ENCODE results near the gene CDCA4. TPM values are rescaled to one million over a fixed set of nuclear protein-coding genes. Genes with fewer than 3 reads are reported as not detected.

CDCA4 gene
- total and polyA plus RNA-seq, 10 donors, result 5.8 to 15.1 (median 8.6) TPM

DNA sequence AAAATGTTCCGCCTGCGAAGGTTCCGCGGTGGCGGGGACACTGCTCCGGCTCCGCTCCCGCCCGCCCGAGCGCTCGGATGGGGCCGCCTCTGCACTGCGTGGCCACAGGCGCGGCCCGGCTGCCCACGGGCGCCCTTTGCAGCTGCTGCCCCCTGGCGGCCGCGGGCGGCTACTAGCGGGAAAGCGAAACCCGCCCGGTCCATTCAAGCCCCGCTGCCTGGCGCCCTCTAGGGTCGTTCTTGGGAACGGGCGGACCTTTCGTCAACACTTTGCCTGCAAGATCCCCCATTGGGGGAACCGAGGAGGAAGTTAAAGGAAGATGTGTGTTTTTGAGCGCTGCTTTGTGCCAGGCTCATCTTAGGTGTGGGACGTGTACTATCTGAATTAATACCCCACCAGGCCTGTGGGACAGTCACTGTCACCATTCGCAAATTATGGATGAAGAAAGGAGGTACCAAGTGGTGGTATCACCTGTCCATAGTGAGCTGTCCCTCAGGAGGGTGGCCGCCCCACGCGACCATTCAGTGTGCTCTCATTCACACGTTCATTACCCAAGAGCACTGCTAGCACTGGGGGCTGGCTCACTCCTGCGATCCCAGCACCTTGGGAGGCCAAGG lies 24.9 kb upstream of the CDCA4 start:
- peak overlapping the region in 2 of 8 donors; percentile 16 to 41 for H3K4me3 ChIP-seq
- intact Hi-C loops (cut with DNase I; ENCODE audit: low total_unique reads), result loop anchor here (2.0 kb wide), 1 partner anchor 69 kb away; no protein-coding TSS in a partner anchor
- H3K9me3 ChIP-seq, result no peaks in the 10 kb centered on the region
- TF ChIP-seq POLR2AphosphoS5 (IDR thresholded peaks at IDR 0.05) (peak; percentile 80 to 91 (median 87)), POLR2A (IDR thresholded peaks at IDR 0.05) (no peak)
- TF ChIP-seq, protein P1, sequence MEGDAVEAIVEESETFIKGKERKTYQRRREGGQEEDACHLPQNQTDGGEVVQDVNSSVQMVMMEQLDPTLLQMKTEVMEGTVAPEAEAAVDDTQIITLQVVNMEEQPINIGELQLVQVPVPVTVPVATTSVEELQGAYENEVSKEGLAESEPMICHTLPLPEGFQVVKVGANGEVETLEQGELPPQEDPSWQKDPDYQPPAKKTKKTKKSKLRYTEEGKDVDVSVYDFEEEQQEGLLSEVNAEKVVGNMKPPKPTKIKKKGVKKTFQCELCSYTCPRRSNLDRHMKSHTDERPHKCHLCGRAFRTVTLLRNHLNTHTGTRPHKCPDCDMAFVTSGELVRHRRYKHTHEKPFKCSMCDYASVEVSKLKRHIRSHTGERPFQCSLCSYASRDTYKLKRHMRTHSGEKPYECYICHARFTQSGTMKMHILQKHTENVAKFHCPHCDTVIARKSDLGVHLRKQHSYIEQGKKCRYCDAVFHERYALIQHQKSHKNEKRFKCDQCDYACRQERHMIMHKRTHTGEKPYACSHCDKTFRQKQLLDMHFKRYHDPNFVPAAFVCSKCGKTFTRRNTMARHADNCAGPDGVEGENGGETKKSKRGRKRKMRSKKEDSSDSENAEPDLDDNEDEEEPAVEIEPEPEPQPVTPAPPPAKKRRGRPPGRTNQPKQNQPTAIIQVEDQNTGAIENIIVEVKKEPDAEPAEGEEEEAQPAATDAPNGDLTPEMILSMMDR (IDR thresholded peaks at IDR 0.05 in 8 of 11, conservative IDR thresholded peaks at IDR 0.05 in 3 of 11), result peak; percentile 98 to 100 (median 100)
- H3K27ac ChIP-seq, result peak overlapping the region in 3 of 8 donors; percentile 19 to 60 (median 35)
- peaks cover 0 to 5% (median 0%) of the 10 kb centered on the region in 7 donors for H3K27me3 ChIP-seq (replicated peaks in 1 of 7)
- peak; percentile 99 for DNase-seq
- 5 to 9% (median 6%) methylated on average over 41 to 42 of the region's 42 CpGs for WGBS, 5 donors
- peaks cover 5 to 41% (median 12%) of the 10 kb centered on the region in 6 donors for H3K4me1 ChIP-seq
- H3K36me3 ChIP-seq, result peaks cover 0 to 41% (median 19%) of the 10 kb centered on the region in 6 donors

DNA sequence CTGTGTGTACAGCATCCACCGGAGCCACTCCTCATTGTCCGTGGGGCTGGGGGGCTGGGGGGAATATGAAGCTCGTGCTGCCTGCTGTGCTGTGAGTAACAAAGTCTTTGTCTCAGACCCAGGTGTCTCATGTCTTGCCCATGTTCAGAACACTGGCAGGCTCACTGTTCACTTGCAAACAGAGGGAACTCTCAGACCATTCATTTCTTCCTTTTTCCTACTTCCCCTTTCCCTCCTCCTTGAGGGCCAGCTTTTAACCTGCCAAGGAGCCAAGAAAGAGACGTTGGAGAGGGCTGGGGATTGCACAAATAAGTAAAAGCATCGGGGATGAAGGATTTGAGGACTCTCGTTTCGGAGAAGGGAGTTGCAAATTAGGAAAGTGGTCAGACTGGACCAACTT lies 22.8 kb upstream of the CDCA4 start:
- Histone ChIP-seq H3K27ac (no peak overlapping the region), H3K27me3 (replicated peaks in 1 of 7) (peaks cover 0 to 5% (median 0%) of the 10 kb centered on the region in 7 donors), H3K9me3 (no peaks in the 10 kb centered on the region), H3K36me3 (peaks cover 0 to 19% (median under 1%) of the 10 kb centered on the region in 6 donors), H3K4me1 (peaks cover 5 to 33% (median 12%) of the 10 kb centered on the region in 6 donors), H3K4me3 (no peak overlapping the region)
- intact Hi-C loops (cut with DNase I; ENCODE audit: low total_unique reads), result loop anchor here (2.0 kb wide), 1 partner anchor 67 kb away; no protein-coding TSS in a partner anchor
- 57 to 72% (median 66%) methylated on average over 7 of the region's 7 CpGs for WGBS, 5 donors
- TF ChIP-seq, protein P1 (IDR thresholded peaks at IDR 0.05 in 8 of 11, conservative IDR thresholded peaks at IDR 0.05 in 3 of 11), result no peak
- TF ChIP-seq POLR2A (IDR thresholded peaks at IDR 0.05), result no peak
- no peak for TF ChIP-seq POLR2AphosphoS5 (IDR thresholded peaks at IDR 0.05)
- no peak for DNase-seq

DNA sequence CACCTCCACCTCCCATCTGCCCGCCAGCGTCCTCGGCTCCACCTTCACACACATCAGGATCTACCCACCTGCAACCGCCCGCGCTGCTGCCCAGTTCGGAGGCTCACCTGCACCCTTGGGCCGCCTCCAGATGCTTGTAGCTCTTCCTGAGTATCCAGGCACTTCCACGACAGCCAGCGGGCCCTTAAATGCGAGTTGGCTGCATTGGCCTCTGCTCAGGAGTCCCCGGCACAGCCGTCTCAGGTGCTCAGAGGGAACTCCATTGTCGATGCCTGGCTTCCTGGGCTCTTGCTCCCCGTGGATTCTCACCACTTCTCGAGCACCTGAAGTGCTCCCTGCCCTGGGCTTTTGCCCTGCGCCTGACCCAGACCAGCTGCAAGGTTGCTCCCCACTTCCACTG lies 21.9 kb upstream of the CDCA4 start:
- TF ChIP-seq, protein P1 (IDR thresholded peaks at IDR 0.05 in 8 of 11, conservative IDR thresholded peaks at IDR 0.05 in 3 of 11), result no peak
- peak in 1 of 3 donors; percentile 21 for TF ChIP-seq POLR2AphosphoS5 (IDR thresholded peaks at IDR 0.05)
- no peak for TF ChIP-seq POLR2A (IDR thresholded peaks at IDR 0.05)

More for the DNA sequence above, 21.9 kb upstream of the CDCA4 start:
- peak; percentile 57 for DNase-seq
- WGBS, 5 donors, result 89 to 92% (median 91%) methylated on average over 14 to 17 of the region's 17 CpGs
- H3K27ac ChIP-seq, result no peak overlapping the region
- H3K4me1 ChIP-seq, result peaks cover 5 to 33% (median 12%) of the 10 kb centered on the region in 6 donors
- peaks cover 0 to 5% (median 0%) of the 10 kb centered on the region in 7 donors for H3K27me3 ChIP-seq (replicated peaks in 1 of 7)
- intact Hi-C loops (cut with DNase I; ENCODE audit: low total_unique reads), result no loop called here
- no peaks in the 10 kb centered on the region for H3K9me3 ChIP-seq
- peaks cover 0 to 11% (median 0%) of the 10 kb centered on the region in 6 donors for H3K36me3 ChIP-seq
- H3K4me3 ChIP-seq, result no peak overlapping the region

Data from spleen (tissue), 11 donors.